ENCODE data around the gene DST.

DNA sequence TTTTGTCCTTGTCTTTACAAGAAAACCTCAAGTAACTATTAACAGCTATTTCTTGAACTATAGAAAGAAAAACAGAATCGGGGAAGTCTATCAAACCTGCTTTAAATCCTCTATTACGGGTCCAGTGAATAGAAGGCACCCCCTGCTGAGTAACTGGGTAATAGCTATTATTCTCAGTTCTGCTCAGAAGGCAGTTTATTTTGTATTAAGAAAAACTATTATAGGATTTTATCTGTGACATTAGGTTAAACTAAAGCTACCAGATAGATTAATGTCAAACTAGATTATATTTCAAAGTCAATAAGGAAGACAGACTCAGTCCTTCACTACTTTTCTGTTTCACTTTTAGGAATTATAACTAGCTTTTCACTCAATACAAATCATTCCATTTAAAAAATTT lies 93.7 kb downstream of the DST start:
- TF ChIP-seq CTCF (IDR thresholded peaks at IDR 0.05; ENCODE audit: insufficient read depth, low read length) (no peak), SPI1 (IDR thresholded peaks at IDR 0.05; ENCODE audit: borderline replicate concordance, low read depth) (no peak)
